Kidney (tissue), 14 donors: ENCODE results near the gene BACE2. TPM values are rescaled to one million over a fixed set of nuclear protein-coding genes. Genes with fewer than 3 reads are reported as not detected.

Experiments used
- DNase-seq, 5 donors: peaks; one replicate each; pipeline ENCODE4 v3.0.0-alpha.2; 2013 to 2020
- FAIRE-seq: peaks from 2 replicates; lab custom pipeline; 2012; peaks lifted over from hg19 to GRCh38; lab: Jason Lieb, UNC
- H3K27ac ChIP-seq, 2 donors: one replicate each; pipeline ENCODE4 v1.7.0; 2013; ENCODE audit warnings: low read depth in 2 of 2, low read length in 2 of 2, inconsistent platforms in 1 of 2
- H3K27me3 ChIP-seq: one replicate; pipeline ENCODE4 v1.7.1; 2013; ENCODE audit warnings: low read length, inconsistent platforms; ENCODE audit not compliant: control insufficient read depth, insufficient read depth
- H3K36me3 ChIP-seq, 3 donors: one replicate each; pipeline versions ENCODE4 v1.7.0 to v1.7.1; 2013; ENCODE audit warnings: low read length in 3 of 3, control low read depth in 1 of 3, inconsistent platforms in 1 of 3; ENCODE audit not compliant: insufficient read depth in 3 of 3, control insufficient read depth in 2 of 3
- H3K4me1 ChIP-seq, 3 donors: one replicate each; pipeline versions ENCODE4 v1.7.0 to v1.7.1; 2013; ENCODE audit warnings: low read length in 3 of 3, inconsistent platforms in 1 of 3, low read depth in 1 of 3; ENCODE audit not compliant: control insufficient read depth in 2 of 3, insufficient read depth in 2 of 3
- H3K4me3 ChIP-seq, 3 donors: one replicate each; pipeline versions ENCODE4 v1.7.0 to v1.8.1; 2013; ENCODE audit warnings: low read length in 3 of 3, control low read depth in 1 of 3, inconsistent platforms in 1 of 3
- H3K9ac ChIP-seq, 3 donors: one replicate each; pipeline versions ENCODE4 v1.7.0 to v1.7.1; 2013; ENCODE audit warnings: low read length in 3 of 3, control low read depth in 1 of 3, inconsistent platforms in 1 of 3
- H3K9me3 ChIP-seq, 3 donors: one replicate each; pipeline versions ENCODE4 v1.7.0 to v1.7.1; 2013; ENCODE audit warnings: low read length in 3 of 3, control low read depth in 1 of 3, inconsistent platforms in 1 of 3; ENCODE audit not compliant: control insufficient read depth in 2 of 3, insufficient read depth in 1 of 3
- CTCF ChIP-seq: IDR thresholded peaks from 3 replicates; pipeline ENCODE4 v1.5.1; 2012; ENCODE audit warnings: mild to moderate bottlenecking, moderate library complexity, borderline replicate concordance; ENCODE audit not compliant: insufficient read depth; ENCODE audit errors: extremely low read depth
- intact Hi-C: fragments of 100-400 bp; cut with DNase I; formaldehyde crosslinking; loops from one replicate; pipeline ENCODE4 v1.11.1; 2022
- polyA plus RNA-seq: library from polyadenylated mRNA; stranded (reverse); fragments of 350-450 nt; fragmentation: Illumina TruSeq; extraction: RNeasy Lipid Tissue Mini Kit (QIAGEN cat#74804); gene quantifications from one replicate; pipeline ENCODE4 v1.2.3, GENCODE V29; 2014; ENCODE audit warnings: low read depth, low replicate concordance; ENCODE audit not compliant: insufficient read depth
- total RNA-seq: library from RNA; stranded (reverse); fragmentation: NEBNext Ultra II Directional; extraction: Animal tissue kit (Norgen Biotek cat#: 25700); gene quantifications from one replicate; pipeline ENCODE4 v1.2.1, GENCODE V29; 2021
- donor health status: control.
- donor health status: control.
- donor health status: control.
- donor health status: control.
- donor health status: control.
- donor health status: DM: yes; HTN: yes; CAD: no.
- donor health status: Normal renal cell carcinoma (clear cell type).

BACE2 gene
- total and polyA plus RNA-seq, 2 donors from 2014 or later, result 55.5 to 65.7 TPM

- Histone ChIP-seq H3K9ac (no peak overlapping the region), H3K4me1 (no peaks in the 10 kb centered on the region), H3K4me3 (no peak overlapping the region), H3K27ac (no peak overlapping the region), H3K36me3 (no peaks in the 10 kb centered on the region), H3K9me3 (no peaks in the 10 kb centered on the region), H3K27me3 (no peaks in the 10 kb centered on the region)
- no peak for TF ChIP-seq CTCF
- intact Hi-C loops, result no loop called here
- FAIRE-seq (no peak), DNase-seq (no peak)
Observed at GRCh38 chr21:41156142-41156541, 11.8 kb upstream of the BACE2 start.

GRCh38 chr21:41158026-41158425, 9.9 kb upstream of the BACE2 start:
- Histone ChIP-seq H3K9ac (no peak overlapping the region), H3K36me3 (no peaks in the 10 kb centered on the region), H3K9me3 (no peaks in the 10 kb centered on the region), H3K27ac (no peak overlapping the region), H3K4me1 (no peaks in the 10 kb centered on the region), H3K27me3 (no peaks in the 10 kb centered on the region), H3K4me3 (no peak overlapping the region)
- DNase-seq (no peak), FAIRE-seq (no peak)
- intact Hi-C loops, result no loop called here
- no peak for TF ChIP-seq CTCF

- Histone ChIP-seq H3K27me3 (no peaks in the 10 kb centered on the region), H3K4me1 (no peaks in the 10 kb centered on the region), H3K9ac (no peak overlapping the region), H3K27ac (no peak overlapping the region), H3K36me3 (no peaks in the 10 kb centered on the region), H3K4me3 (no peak overlapping the region), H3K9me3 (no peaks in the 10 kb centered on the region)
- intact Hi-C loops, result no loop called here
- FAIRE-seq (no peak), DNase-seq (no peak)
- TF ChIP-seq CTCF, result no peak
Observed at GRCh38 chr21:41160036-41160435, 7.9 kb upstream of the BACE2 start.

GRCh38 chr21:41161428-41161827, 6.5 kb upstream of the BACE2 start:
- FAIRE-seq, result no peak
- TF ChIP-seq CTCF, result no peak

More at GRCh38 chr21:41161428-41161827, 6.5 kb upstream of the BACE2 start:
- no peaks in the 10 kb centered on the region for H3K36me3 ChIP-seq
- intact Hi-C loops, result no loop called here
- H3K9me3 ChIP-seq, result no peaks in the 10 kb centered on the region
- DNase-seq, result no peak
- H3K27me3 ChIP-seq, result no peaks in the 10 kb centered on the region
- H3K9ac ChIP-seq, result no peak overlapping the region
- no peak overlapping the region for H3K4me3 ChIP-seq
- H3K4me1 ChIP-seq, result no peaks in the 10 kb centered on the region
- no peak overlapping the region for H3K27ac ChIP-seq
